Endodermal cell (in vitro differentiated cells): ENCODE measurements around the gene PITHD1. TPM values are rescaled to one million over a fixed set of nuclear protein-coding genes. Genes with fewer than 3 reads are reported as not detected.

Experiments used
- DNase-seq: peaks from one replicate; pipeline ENCODE4 v3.0.0-alpha.2; 2017
- H3K27ac ChIP-seq: 2 replicates; pipeline ENCODE4 v1.5.1; 2013; ENCODE audit warnings: mild to moderate bottlenecking, low read depth, low read length, moderate library complexity
- H3K27me3 ChIP-seq: 2 replicates; pipeline ENCODE4 v1.6.1; 2013; ENCODE audit warnings: mild to moderate bottlenecking, low read length, moderate library complexity; ENCODE audit not compliant: insufficient read depth, control insufficient read depth, poor library complexity, severe bottlenecking
- H3K36me3 ChIP-seq: 2 replicates; pipeline ENCODE4 v1.7.0; 2013; ENCODE audit warnings: mild to moderate bottlenecking, low read length, moderate library complexity; ENCODE audit not compliant: control insufficient read depth, insufficient read depth
- H3K4me1 ChIP-seq: one replicate; pipeline ENCODE4 v1.7.0; 2013; ENCODE audit warnings: low read length; ENCODE audit not compliant: control insufficient read depth, insufficient read depth
- H3K4me3 ChIP-seq: 2 replicates; pipeline ENCODE4 v1.5.1; 2013; ENCODE audit warnings: mild to moderate bottlenecking, low read length, moderate library complexity
- H3K9ac ChIP-seq: 2 replicates; pipeline ENCODE4 v1.6.1; 2013; ENCODE audit warnings: mild to moderate bottlenecking, low read length, moderate library complexity; ENCODE audit not compliant: poor library complexity, severe bottlenecking; ENCODE audit errors: extremely low read depth
- H3K9me3 ChIP-seq: 2 replicates; pipeline ENCODE4 v1.6.1; 2013; ENCODE audit warnings: mild to moderate bottlenecking, low read length, moderate library complexity; ENCODE audit not compliant: control insufficient read depth
- H3K27ac Mint-ChIP-seq: 2 replicates; pipeline ENCODE4 v1.8.0; 2020; ENCODE audit warnings: mixed read lengths
- H3K27me3 Mint-ChIP-seq: 2 replicates; pipeline ENCODE4 v1.8.0; 2021; ENCODE audit warnings: mild to moderate bottlenecking, mixed read lengths; ENCODE audit not compliant: insufficient read depth
- H3K36me3 Mint-ChIP-seq: 2 replicates; pipeline ENCODE4 v1.8.0; 2020; ENCODE audit warnings: low read depth, mixed read lengths
- H3K4me1 Mint-ChIP-seq: 2 replicates; pipeline ENCODE4 v1.8.0; 2020; ENCODE audit warnings: mixed read lengths
- H3K4me3 Mint-ChIP-seq: 2 replicates; pipeline ENCODE4 v1.8.0; 2020; ENCODE audit warnings: mild to moderate bottlenecking, moderate library complexity, mixed read lengths
- H3K9me3 Mint-ChIP-seq: 2 replicates; pipeline ENCODE4 v1.8.0; 2020; ENCODE audit warnings: mild to moderate bottlenecking, mixed read lengths
- WGBS, 2 experiments: methylation state at CpG; one replicate each; pipeline versions ENCODE4 v1.1.5 to v1.1.7; 2013; ENCODE audit warnings: missing lambda C conversion rate in 2 of 2, mixed read lengths in 1 of 2; ENCODE audit not compliant: insufficient coverage in 1 of 2, insufficient read length in 1 of 2; 5-methylcytosine and 5-hydroxymethylcytosine counted together
- total RNA-seq, 2 donors: library from RNA; stranded (reverse); fragmentation: NEBNext Ultra II Directional in 1 of 2; extraction: Animal tissue kit (Norgen Biotek cat#: 25700) in 1 of 2; gene quantifications; 2 replicates in 1 of 2; 3 replicates in 1 of 2; pipeline ENCODE4 v1.2.1, GENCODE V29; 2021
- TF ChIP-seq, protein P1 (sequence below): fragments of 200-600 bp; sonication (generic); conservative IDR thresholded peaks from 2 replicates; pipeline ENCODE4 v1.5.0; 2021; ENCODE audit warnings: antibody characterized with exemption, mild to moderate bottlenecking

The PITHD1 gene
- total RNA-seq, 2 donors from 2014 or later, result 62.5 to 71.3 TPM

DNA sequence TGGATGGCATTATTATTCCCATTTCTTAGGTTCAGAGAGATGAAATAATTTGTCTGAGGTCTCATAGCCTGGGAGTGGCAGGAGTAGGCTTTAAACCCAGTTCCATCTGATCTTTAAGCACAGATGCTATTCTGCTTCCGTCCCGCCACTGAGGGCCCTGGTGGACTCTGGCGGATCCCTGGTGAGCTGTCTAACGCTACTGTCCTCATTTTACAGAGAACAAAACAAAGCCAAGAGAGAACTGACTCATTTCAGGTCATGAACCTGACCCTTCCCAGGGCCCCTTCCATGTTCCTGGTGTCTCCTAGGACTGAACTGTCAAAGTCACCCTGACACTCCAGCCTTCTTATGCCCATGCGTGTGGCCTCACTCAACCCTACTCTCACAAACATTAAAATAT, 25.5 kb downstream of the PITHD1 start:
- peaks cover 10% of the 10 kb centered on the region for H3K4me1 Mint-ChIP-seq
- H3K36me3 Mint-ChIP-seq, result peaks cover 21% of the 10 kb centered on the region
- H3K36me3 ChIP-seq, result peaks cover 6% of the 10 kb centered on the region
- H3K27me3 Mint-ChIP-seq, result peaks cover 3% of the 10 kb centered on the region
- peaks cover 7% of the 10 kb centered on the region for H3K4me1 ChIP-seq
- no peak overlapping the region for H3K9ac ChIP-seq
- H3K4me3 ChIP-seq, result no peak overlapping the region
- WGBS, 2 experiments, result 87 to 90% methylated on average over 4 to 5 of the region's 5 CpGs
- DNase-seq, result no peak
- TF ChIP-seq, protein P1, sequence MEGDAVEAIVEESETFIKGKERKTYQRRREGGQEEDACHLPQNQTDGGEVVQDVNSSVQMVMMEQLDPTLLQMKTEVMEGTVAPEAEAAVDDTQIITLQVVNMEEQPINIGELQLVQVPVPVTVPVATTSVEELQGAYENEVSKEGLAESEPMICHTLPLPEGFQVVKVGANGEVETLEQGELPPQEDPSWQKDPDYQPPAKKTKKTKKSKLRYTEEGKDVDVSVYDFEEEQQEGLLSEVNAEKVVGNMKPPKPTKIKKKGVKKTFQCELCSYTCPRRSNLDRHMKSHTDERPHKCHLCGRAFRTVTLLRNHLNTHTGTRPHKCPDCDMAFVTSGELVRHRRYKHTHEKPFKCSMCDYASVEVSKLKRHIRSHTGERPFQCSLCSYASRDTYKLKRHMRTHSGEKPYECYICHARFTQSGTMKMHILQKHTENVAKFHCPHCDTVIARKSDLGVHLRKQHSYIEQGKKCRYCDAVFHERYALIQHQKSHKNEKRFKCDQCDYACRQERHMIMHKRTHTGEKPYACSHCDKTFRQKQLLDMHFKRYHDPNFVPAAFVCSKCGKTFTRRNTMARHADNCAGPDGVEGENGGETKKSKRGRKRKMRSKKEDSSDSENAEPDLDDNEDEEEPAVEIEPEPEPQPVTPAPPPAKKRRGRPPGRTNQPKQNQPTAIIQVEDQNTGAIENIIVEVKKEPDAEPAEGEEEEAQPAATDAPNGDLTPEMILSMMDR, result no peak
- H3K9me3 Mint-ChIP-seq, result no peaks in the 10 kb centered on the region
- H3K27ac Mint-ChIP-seq, result no peak overlapping the region
- H3K27ac ChIP-seq, result no peak overlapping the region
- no peak overlapping the region for H3K4me3 Mint-ChIP-seq
- H3K27me3 ChIP-seq, result no peaks in the 10 kb centered on the region
- H3K9me3 ChIP-seq, result no peaks in the 10 kb centered on the region

- H3K4me3 Mint-ChIP-seq, result no peak overlapping the region
- H3K4me3 ChIP-seq, result no peak overlapping the region
- H3K9me3 ChIP-seq, result no peaks in the 10 kb centered on the region
- H3K36me3 ChIP-seq, result no peaks in the 10 kb centered on the region
- TF ChIP-seq, protein P1, result peak; percentile 64
- no peaks in the 10 kb centered on the region for H3K9me3 Mint-ChIP-seq
- H3K36me3 Mint-ChIP-seq, result peaks cover 20% of the 10 kb centered on the region
- DNase-seq, result peak; percentile 57
- no peak overlapping the region for H3K9ac ChIP-seq
- H3K27ac Mint-ChIP-seq, result no peak overlapping the region
- H3K4me1 Mint-ChIP-seq, result peaks cover 7% of the 10 kb centered on the region
- WGBS, 2 experiments, result 88 to 93% methylated on average over 7 of the region's 7 CpGs
- H3K27ac ChIP-seq, result no peak overlapping the region
- no peaks in the 10 kb centered on the region for H3K27me3 ChIP-seq
- peaks cover 4% of the 10 kb centered on the region for H3K4me1 ChIP-seq
- peaks cover 3% of the 10 kb centered on the region for H3K27me3 Mint-ChIP-seq
Observed at GRCh38 chr1:23804183-23804835, 26.1 kb downstream of the PITHD1 start.

DNA sequence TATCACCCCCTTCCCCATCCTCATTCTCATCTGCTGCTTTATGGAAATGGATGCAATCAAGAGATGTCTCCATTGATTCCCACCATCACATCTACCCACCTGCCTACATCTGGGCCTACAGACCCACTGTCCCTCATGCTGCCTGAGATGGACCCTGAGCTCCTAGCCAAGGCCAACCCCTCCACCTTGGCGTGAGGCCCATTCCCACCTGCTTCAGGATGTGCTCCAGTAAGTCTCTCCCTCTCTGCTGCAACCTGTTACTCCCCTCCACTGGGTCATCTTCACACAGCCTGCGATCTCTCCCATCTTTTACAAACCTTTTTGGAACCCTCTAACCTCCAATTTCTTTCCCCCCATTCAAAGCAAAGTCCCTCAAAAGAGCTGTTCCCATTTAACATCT, 26.8 kb downstream of the PITHD1 start:
- Histone ChIP-seq H3K36me3 (no peaks in the 10 kb centered on the region), H3K27me3 (no peaks in the 10 kb centered on the region), H3K9ac (no peak overlapping the region), H3K4me1 (peaks cover 4% of the 10 kb centered on the region), H3K4me3 (no peak overlapping the region), H3K9me3 (no peaks in the 10 kb centered on the region), H3K27ac (no peak overlapping the region)
- WGBS, 2 experiments, result 75 to 90% methylated on average over 2 of the region's 2 CpGs
- TF ChIP-seq, protein P1, result no peak
- peaks cover 3% of the 10 kb centered on the region for H3K27me3 Mint-ChIP-seq
- DNase-seq, result no peak
- peaks cover 20% of the 10 kb centered on the region for H3K36me3 Mint-ChIP-seq
- no peaks in the 10 kb centered on the region for H3K9me3 Mint-ChIP-seq
- peaks cover 3% of the 10 kb centered on the region for H3K4me1 Mint-ChIP-seq
- no peak overlapping the region for H3K4me3 Mint-ChIP-seq
- H3K27ac Mint-ChIP-seq, result no peak overlapping the region
